GM18498 (cell line): Measurements from ENCODE around the gene IQGAP2.

Experiments used
- ATAC-seq: cut with Tn5 transposase; IDR thresholded peaks from one replicate; pipeline ENCODE4 v1.9.1; 2021; ENCODE audit warnings: mild to moderate bottlenecking, moderate library complexity; ENCODE audit not compliant: unreplicated experiment

IQGAP2 gene

DNA sequence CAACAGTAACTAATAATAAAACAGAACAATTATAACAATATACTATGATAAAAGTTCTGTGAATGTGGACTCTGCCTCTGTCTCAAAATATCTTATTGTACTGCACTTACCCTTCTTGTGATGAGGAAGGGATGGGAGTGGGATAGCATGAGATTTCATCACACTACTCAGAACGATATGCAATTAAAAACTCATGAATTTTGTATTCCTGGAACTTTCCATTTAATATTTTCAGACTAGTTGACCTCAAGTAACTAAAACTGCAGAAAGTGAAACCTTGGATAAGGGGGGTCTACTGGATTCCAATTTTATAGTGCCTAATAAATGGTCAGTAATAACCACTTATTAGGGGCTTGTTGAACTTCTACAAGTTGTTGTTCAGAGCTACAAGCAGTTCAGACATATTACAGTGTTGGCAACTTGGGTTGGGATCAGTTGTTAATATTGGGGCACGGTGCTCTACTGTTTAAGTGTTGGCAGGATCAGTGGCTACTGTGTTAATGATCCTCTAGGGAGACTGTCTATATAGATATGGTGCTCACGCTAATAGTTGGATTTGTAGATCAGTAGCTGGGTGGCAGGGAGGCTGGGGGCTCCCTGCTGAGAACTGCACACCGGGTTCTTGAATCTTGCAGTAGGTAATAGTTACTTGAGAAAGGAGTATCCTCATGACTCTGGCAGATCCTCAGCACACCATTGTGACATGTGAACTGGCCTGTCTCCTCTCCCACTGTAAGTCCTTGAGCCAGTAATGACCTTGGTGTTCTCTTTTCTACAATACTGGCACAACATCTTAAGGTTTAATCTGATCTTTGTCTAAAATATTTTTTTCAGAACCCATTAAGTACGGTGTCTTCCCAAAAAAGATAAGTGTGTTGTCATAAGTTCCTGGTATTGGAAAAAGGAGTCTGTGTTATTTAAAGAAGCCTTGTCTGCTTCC lies 158.1 kb downstream of the IQGAP2 start:
- ATAC-seq = no peak

DNA sequence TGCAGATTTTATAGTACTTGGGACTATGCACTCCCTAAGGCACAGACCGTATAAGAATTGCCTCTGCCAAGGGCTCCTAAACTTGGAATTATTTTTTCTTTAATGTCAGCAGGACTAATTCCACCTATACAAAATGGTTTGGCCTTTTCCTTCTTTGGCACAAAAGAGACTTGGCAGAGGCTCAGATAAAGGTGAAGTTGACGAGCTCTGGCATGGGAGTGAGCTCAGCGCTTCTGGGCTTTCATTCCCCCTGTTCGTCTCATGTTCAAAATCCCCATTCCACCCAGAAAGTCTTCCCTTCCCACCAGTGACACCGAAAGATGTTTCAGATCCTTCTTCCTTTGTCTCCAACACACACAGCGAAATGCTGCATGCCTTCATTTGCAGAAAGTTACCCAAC lies 158.9 kb downstream of the IQGAP2 start:
- ATAC-seq = no peak

DNA sequence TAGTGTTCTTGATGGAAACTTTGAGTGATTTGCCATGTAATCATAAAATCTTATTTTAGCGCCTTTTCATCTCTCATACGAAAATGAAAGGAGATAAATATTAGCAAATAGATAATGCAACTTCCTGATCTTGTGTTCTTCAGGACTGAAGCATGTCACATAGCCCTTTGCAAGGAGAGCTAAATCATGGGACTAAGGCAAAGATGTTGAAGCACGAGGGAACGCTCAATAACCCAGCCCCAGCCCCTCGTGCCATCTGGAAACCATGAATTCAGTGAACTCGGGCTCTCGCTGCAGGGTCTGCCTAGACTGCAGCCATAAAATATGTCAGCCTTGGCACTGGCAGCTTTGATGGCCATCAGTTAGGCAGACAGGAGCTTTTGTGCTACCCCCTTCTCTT lies 161.9 kb downstream of the IQGAP2 start:
- no peak for ATAC-seq

DNA sequence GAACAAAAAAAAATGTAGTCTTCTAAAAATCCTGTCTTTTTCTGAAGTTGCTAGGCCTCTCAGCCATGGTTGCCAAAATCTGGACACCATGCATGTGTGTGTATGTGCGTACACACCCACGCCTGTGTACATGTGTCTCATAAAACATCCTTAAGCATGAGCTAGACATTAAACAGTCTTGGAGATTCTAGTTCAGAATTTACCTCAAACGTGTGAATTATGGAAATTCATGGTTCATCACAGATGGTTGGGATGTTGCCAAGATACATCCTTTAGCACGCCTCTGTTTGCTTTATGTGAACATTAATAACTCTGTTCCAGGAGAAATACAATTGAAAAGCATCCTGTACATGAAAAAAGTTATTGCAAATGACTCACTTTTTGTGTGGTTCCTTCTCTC lies 167.1 kb downstream of the IQGAP2 start:
- no peak for ATAC-seq

DNA sequence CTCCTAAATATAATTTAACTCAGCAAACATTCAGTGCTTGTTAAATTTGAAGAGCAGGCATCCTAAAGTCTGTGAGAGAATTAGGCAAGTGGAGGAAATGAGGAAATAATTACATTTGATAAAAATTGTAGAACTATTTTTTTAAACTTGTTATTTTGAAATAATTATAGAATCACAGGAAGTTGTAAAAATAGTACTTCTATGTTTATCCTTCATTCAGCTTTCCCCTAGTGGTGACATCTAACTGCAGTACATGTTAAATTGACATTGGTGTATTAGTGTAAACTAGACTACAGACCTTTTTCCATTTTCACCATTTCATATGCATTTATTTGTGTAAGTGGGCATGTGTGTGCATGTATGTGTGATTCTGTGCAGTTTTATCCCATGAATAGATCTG lies 168.5 kb downstream of the IQGAP2 start:
- ATAC-seq = no peak

DNA sequence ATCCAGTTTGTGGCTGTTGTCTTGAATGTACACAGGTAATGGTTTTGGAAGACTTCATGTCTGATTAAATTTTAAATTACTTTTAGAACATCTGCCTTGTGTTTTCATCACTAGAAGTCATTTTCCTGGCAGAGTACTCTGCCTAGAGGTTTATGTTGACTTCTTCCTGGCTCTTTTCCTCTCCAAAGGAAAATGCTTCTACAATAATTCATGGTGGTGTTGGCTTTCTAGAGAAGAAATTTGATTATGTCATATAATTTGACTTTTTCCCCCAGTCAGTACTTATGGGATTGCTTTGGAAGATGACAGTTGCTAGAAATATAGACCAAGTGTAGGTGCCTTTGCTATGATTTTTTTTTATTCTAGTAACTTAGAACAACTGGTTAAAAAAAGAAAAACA lies 173.4 kb downstream of the IQGAP2 start:
- ATAC-seq = no peak

DNA sequence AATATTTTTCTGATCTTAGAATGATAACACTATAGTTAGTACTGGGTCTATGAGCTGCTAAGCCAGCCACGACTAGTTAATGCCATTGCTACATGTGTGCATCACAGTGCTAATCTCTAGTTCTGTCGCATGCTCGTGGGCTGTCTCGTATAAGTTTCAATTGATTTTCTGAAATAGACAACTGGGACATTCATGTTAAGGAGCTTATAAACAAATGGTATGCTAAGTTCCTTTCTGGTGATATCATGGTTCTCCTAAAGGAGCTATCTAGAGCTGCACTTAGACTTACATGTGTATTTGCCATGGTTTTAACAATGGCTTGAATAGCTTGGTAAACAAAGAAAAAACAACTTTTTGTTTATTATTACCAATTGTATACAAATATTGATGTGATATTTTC lies 173.9 kb downstream of the IQGAP2 start:
- no peak for ATAC-seq

DNA sequence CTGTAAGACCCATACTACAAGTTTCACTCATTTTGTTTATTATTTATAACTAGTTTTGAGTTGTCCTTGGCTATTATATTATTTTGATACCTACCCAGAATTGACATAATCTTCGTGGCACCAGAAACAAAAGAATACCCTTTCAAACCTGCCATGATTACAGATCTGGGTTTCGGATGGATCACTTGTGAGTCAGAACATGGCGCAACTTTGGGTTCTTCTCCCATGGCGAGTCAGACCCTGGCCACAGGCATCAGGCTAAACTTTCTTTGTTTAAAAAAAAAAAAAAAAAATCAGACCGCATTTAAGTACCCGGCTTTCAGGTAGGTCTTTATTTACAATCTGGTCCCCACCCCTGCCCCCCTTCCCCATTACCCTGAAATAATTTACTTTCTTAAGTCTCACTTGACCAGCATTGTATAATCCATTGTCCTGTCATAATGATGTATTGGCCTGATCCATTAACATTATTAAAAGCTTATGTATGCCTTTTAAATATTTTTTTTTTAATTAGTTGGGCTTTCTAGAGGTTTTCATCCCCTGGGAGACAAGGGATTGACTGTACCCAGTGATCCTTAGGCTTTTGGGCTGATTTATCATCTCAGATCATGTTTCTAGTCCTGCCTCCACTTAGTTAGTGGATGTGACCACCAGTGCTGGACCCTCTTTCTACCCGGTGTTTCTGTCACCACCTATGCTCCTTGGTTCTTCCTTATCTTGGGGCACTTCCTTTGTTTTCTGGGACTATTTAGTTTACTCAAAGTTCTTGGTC lies 176.3 kb downstream of the IQGAP2 start:
- ATAC-seq = no peak

DNA sequence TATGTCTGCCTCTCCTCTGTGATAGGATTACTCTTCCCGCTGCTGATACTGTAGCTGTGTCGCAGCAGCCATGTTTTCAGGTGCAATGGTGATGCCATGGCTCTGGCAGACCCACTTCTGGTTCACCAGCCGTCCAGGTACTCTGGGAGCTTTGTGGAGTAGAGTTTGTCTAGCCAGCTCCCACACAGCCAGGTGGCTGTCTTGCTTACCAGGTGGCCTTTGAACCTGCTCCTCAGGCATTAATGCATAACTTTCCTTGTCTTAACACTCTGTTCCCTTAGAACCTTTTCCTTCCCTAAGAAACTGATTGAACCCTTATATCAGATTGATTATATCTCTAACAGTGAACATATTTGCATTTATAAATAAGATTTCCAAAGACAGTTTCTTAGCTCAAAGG lies 177.9 kb downstream of the IQGAP2 start:
- ATAC-seq = no peak

DNA sequence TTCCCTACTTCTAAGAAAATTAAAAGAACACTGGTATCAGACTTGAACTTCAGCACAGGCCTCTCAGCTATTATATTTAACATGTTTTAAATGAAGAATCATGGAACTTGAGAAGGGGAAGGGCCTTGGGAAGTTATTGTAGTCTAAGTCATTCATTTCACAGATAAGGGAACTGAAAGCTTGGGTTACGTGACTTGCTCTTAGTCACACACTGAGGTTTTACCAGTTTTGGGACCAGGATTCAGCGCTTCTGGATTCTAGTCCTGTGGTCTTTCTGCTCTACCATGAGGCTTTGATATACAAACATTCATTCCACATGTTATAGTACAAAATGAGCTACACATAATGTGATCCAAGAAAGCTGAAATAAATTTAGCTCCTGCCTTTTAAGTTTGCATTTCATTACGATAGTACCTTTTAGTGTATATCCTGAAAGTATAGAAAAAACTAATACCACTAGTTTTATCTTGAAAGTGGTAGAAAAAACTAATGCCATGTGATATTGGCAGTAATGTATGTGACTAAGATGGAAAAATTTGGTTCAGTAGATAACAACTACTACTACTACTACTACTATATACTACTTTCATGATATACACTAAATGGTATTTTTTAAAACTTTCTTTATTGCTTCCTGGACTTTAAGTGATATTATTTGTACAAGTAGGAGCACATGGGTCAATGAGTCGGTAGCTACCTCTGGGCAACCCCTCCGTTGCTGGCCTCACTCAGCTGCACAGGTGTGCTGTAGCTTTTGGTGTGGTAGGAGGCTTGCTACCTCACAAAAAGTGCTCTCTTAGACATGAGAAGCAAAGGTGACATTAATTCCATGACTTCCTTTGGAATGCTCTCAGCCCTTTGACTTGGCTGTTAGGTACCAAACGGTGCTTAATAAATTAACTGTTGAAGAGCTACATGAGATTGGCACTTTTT lies 179.4 kb downstream of the IQGAP2 start:
- peak; percentile 85 for ATAC-seq

DNA sequence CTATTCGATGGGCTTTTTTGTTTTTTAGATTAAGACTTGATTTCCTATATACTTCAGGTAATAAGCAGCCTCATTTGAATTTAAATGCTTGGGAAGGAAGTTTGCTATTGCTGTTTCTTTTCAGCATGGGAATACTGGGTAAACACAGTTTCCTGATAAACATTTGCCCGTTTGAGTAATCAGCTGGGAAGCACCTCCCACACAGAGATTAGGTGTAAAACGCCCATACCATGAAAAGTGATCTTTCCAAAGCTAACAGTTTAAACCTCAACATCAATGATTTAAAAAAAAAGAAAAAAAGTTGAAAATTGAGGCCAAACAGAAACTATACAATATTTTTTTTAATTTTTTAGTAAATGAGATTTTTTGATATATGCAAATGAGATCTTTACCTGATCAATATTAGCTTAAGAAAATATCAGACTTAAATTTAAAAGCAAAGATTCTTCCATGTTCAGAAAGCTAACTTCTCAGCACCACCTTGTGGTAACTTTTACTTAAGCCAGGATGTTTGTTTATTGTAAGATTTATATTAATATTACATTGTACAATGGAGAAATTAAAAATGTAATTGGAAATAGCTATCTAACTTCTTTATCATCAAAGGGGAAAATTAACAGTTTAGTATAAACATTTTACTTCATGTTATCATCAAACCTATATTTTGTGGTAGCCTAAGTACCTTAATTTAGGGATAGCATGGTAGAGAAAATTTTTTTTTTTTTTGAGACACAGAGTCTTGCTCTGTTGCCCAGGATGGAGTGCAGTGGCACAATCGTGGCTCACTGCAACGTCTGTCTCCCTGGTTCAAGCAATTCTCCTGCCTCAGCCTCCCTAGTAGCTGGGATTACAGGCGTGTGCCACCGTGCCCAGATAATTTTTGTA lies 180.3 kb downstream of the IQGAP2 start:
- ATAC-seq = no peak

DNA sequence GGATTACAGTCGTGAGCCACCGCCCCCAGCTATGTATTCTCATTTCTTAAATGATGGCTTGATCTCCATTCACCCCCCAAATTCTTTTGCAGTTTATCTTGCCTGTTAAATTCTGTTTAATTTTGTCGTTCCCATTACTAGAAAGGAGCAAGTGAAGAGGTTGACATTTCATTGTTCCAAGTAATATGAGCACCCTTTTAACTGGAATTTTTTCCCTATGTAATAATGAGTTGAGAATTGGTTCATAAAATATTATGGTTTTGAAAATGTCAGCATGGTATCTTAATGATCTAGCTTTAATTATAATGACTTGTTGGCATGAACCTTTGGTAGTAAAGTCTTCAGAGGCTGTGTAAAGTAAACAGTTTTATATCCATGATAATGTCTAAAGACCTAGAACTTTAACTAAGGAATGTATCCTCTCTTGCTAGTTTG lies 182.7 kb downstream of the IQGAP2 start:
- no peak for ATAC-seq

DNA sequence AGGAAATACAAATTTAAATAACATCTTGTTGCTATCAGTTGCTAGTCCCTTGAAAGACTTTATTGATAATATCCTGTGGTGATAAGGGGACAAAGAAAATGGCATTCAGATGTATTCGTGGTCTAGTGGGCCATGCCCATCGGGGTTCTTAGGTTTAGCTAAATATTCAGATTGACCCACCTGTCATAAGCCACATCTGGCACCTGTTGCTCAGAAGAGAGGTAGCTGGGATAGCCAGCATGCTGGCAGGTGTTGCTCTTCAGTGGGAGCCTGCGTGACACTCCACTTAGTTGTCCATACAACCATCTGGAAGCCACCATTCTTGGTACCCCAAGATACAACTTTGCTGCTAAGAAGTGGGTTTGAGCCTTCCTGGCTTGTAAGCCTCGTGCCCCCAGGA lies 183.4 kb downstream of the IQGAP2 start:
- ATAC-seq = no peak

DNA sequence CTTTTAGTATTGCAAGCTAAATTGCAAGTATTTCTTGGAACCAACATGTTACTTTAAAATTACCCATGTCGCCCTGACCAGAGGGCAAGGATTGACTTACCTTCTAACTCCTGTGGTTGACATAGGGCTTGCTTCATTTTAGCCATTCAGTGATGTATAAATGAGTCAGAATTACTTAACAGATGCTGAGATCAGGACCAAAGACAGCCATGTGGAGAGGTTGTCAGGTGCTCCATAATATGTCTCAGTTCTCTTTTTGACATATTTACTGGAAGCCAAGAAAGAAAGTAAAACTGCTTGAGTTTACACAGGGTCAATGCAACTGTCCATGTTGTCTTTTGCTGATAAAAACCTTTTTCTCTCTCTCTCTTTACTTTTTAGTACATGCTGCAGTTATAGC lies 186.9 kb downstream of the IQGAP2 start:
- ATAC-seq = peak; percentile 98

DNA sequence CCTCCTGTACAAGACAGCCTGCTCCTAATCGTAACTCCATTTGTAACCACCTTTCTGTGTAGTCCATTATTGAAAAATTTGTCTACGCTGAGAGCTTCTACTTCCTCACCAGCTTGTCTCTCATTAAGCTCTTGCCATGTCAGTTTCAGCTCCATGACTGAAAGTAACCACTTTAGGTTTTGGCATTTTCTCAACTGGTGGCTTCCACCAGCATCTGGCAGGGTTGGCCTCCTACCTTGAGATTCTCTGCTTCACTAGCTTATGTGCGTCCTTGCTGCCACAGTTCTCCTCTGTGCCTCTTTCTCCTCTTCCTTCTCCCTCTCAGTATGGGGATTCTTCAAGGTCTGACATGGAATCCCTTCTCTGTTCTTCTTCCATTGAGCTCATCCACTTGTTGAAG lies 188.3 kb downstream of the IQGAP2 start:
- ATAC-seq = no peak

DNA sequence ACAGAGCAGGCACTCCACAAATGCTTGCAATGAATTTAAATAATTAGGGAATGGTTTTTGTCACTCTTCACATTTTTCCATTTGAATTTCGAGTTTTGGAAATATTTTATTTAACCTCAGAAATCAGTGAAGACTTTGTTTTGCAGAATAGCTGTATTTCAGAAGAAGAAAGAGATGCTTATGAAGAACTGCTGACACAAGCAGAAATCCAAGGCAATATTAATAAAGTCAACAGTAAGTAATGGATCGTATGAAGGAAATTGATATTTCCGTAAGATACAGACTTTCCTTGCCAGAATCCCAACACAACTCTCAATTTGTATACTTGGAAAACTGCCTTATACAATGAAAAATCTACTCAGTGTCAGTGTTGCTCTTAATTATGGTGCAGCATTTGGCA lies 189.6 kb downstream of the IQGAP2 start:
- ATAC-seq = no peak

DNA sequence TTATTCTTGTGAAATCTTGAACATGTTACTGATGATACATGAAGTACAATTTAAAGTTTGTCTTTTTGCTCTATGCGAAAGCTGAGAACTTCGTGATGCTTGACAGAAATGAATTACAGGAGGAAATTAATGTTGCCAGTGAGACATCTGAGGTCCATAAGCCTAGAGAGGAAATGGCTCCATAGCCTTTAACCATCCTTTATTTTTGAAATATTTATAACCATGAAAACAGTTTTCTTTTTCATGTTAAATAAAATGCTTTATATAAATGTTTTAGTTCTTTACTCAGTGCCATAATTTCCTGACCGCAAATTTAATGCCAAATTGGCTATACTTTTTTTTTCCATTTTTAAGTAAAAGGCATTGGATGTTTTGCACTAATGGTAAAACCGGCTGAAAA lies 191.0 kb downstream of the IQGAP2 start:
- ATAC-seq = no peak

DNA sequence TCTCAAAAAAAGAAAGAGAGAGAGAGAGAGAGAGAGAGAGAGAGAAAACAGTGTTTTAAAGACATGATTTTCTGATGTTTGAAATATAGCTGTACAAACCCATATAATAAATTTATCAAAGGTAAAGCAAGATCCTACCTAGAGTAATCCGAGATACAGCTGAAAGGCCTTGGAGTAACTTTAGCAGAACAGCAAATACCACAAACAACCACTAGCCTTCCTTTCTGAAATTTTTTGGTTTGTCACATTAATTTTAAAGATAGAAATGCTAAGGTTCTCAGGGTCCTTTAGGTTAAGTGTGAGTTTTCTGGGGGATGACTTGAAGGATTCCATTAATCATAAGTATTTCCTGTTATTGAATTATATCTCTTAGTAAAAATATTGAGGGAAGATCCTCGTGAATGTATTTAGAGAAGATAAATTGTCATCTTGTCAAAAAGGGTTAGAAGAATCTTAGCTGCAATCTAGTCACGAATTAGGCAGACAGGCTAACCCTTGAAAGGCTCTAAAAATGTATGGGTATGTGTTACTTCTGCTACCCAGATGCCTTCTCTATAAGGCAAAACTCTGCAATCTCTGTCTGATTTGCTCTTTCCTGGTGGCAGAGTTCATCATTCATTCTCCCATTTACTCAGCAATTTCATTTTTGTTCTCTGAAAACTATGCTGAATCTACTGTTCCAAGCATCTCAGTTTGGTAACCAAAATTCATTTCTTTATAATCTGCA lies 192.8 kb downstream of the IQGAP2 start:
- ATAC-seq = no peak

DNA sequence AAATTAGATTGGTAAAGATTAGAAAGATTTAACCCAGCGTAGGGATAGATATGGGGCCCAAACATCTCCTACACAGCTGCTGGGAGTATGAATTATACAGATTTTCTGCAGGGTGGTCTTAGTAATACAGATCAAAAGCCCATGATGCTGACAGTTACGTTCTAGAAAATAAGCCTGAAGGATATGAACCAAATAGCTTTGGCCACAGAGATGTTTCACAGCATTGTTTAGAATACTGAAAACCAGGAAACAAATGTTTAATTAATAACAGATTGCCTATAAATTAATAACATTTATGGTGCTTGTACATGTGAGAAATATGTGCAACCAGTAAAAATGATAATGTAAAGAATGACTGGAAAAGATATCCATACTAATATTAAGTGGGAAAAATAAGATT lies 195.4 kb downstream of the IQGAP2 start:
- no peak for ATAC-seq
